HepG2 (cell line): Measurements from ENCODE around the gene PHB1.

ENCODE experiments used
- CENPX ChIP-seq: sonication (generic); formaldehyde crosslinking; IDR thresholded peaks from 2 replicates; pipeline ENCODE4 v1.9.0; 2021; ENCODE audit warnings: mild to moderate bottlenecking, missing genetic modification reagents, moderate library complexity
- CTCF ChIP-seq: sonication (generic); formaldehyde crosslinking; IDR thresholded peaks from 2 replicates; pipeline ENCODE4 v1.5.0; 2020; ENCODE audit warnings: mild to moderate bottlenecking, missing genetic modification reagents, moderate library complexity
- MTF1 ChIP-seq: sonication (generic); formaldehyde crosslinking; IDR thresholded peaks from 2 replicates; pipeline ENCODE4 v1.5.0; 2020; ENCODE audit warnings: missing genetic modification reagents
- NFE2L1 ChIP-seq: sonication (generic); formaldehyde crosslinking; IDR thresholded peaks from 2 replicates; pipeline ENCODE4 v1.4.0; 2020; ENCODE audit warnings: missing genetic modification reagents, mild to moderate bottlenecking, borderline replicate concordance
- ZNF331 ChIP-seq: sonication (generic); formaldehyde crosslinking; IDR thresholded peaks from 2 replicates; pipeline ENCODE4 v1.4.0; 2020; ENCODE audit warnings: missing genetic modification reagents
- ZNF776 ChIP-seq: sonication (generic); formaldehyde crosslinking; IDR thresholded peaks from 2 replicates; pipeline ENCODE4 v1.4.0; 2020; ENCODE audit warnings: mild to moderate bottlenecking, missing genetic modification reagents

GRCh38 chr17:49361902-49362722 lies 52.6 kb downstream of the PHB1 start, which contains the start of gene ZNF652:
- TF ChIP-seq CENPX (no peak), NFE2L1 (CRISPR knock-in tag) (no peak), ZNF331 (CRISPR knock-in tag) (no peak), MTF1 (CRISPR knock-in tag) (no peak), CTCF (peak; percentile 23; the same call in 1 of the 2 replicates), ZNF776 (CRISPR knock-in tag) (0 out of 2 replicates have a peak, but pooled peaks have one; percentile 12)
